Measurements from ENCODE around the gene PEX14.

The PEX14 gene

DNA sequence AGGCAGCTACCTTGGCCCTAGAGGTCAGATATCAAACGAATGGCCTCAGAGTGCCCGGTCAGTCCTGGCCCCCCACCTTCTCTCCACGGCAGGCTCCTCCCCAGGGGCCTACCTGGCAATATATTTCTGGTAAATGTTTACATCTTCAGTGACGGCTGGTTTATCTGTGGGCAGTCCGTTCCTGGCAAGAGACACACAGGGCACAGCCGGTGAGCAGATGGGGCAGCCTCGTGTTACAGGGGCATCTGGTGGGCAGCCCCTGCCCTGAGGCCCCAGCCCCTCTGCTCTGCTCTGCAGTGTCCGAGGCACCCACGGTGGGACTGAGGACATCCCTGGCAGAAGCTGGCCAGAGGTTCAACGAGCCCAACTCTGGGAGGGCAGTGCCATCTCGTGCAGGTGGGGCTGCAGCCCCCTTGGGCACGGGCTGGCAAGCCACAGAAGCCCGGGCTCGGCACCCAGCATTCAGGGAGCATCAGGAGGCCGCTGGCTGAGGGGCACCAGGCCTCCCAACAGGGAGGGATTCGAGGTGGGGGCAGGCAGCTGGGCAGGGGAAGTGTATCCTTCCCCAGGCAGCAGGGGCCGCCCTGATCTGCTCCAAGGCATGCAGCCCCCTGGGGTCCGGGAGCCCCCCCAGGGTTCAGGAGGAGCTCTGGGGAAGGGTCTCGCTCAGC is 183.8 kb downstream of the PEX14 start:
- TF ChIP-seq POLR2A (IDR thresholded peaks at IDR 0.05; ENCODE audit: extremely low read depth, insufficient read length), result no peak
- TF ChIP-seq, protein P1, sequence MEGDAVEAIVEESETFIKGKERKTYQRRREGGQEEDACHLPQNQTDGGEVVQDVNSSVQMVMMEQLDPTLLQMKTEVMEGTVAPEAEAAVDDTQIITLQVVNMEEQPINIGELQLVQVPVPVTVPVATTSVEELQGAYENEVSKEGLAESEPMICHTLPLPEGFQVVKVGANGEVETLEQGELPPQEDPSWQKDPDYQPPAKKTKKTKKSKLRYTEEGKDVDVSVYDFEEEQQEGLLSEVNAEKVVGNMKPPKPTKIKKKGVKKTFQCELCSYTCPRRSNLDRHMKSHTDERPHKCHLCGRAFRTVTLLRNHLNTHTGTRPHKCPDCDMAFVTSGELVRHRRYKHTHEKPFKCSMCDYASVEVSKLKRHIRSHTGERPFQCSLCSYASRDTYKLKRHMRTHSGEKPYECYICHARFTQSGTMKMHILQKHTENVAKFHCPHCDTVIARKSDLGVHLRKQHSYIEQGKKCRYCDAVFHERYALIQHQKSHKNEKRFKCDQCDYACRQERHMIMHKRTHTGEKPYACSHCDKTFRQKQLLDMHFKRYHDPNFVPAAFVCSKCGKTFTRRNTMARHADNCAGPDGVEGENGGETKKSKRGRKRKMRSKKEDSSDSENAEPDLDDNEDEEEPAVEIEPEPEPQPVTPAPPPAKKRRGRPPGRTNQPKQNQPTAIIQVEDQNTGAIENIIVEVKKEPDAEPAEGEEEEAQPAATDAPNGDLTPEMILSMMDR (IDR thresholded peaks at IDR 0.05; ENCODE audit: low read depth, low read length), result no peak
- TF ChIP-seq MAX (IDR thresholded peaks at IDR 0.05; ENCODE audit: low read depth, low read length), result no peak
- no peak for TF ChIP-seq MYC (IDR thresholded peaks at IDR 0.05; ENCODE audit: low read depth, low read length)
- no peak overlapping the region for H3K4me3 ChIP-seq (ENCODE audit: low read depth, low read length)
- DNase-seq (ENCODE audit: low read depth), result no peak

DNA sequence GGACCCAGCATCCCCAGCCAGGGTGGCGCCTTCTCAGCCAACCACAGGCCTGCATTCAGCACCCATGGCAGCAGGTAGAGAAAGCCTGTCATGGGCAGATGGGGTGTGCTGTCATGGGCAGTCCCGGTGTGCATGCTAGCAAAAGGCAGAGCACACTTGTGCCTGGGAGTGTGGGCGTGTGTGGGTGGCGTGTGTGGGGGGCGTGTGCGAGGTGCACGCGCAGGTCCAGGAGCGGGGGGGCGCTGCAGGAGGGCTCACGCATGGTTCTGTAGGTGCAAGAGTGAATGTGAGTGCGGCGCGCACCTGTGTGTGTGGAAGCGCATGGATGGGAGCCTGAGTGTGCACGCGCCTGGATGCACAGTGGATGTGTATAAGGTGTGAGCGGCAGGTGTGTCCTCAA is 184.5 kb downstream of the PEX14 start:
- TF ChIP-seq POLR2A (IDR thresholded peaks at IDR 0.05; ENCODE audit: extremely low read depth, insufficient read length), result no peak
- no peak for TF ChIP-seq MYC (IDR thresholded peaks at IDR 0.05; ENCODE audit: low read depth, low read length)
- TF ChIP-seq, protein P1 (IDR thresholded peaks at IDR 0.05; ENCODE audit: low read depth, low read length), result no peak
- no peak for TF ChIP-seq MAX (IDR thresholded peaks at IDR 0.05; ENCODE audit: low read depth, low read length)
- H3K4me3 ChIP-seq (ENCODE audit: low read depth, low read length), result no peak overlapping the region
- no peak for DNase-seq (ENCODE audit: low read depth)

GRCh38 chr1:10659646-10660540 is 185.1 kb downstream of the PEX14 start:
- TF ChIP-seq, protein P1 (IDR thresholded peaks at IDR 0.05; ENCODE audit: low read depth, low read length), result no peak
- TF ChIP-seq MYC (IDR thresholded peaks at IDR 0.05; ENCODE audit: low read depth, low read length) (no peak), MAX (IDR thresholded peaks at IDR 0.05; ENCODE audit: low read depth, low read length) (no peak), POLR2A (IDR thresholded peaks at IDR 0.05; ENCODE audit: extremely low read depth, insufficient read length) (no peak)
- no peak overlapping the region for H3K4me3 ChIP-seq (ENCODE audit: low read depth, low read length)
- no peak for DNase-seq (ENCODE audit: low read depth)

DNA sequence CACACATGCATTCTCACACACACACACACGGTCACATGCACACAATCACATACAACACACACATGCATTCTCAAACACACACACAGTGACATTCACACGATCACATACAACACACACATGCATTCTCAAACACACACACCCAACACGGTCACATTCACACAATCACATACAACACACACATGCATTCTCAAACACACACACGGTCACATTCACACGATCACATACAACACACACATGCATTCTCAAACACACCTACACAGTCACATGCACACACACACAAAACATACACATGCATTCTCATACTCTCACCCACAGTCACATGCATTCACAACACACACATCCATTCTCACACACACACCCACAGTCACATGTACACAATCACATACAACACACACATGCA is 186.7 kb downstream of the PEX14 start:
- no peak overlapping the region for H3K4me3 ChIP-seq (ENCODE audit: low read depth, low read length)

DNA sequence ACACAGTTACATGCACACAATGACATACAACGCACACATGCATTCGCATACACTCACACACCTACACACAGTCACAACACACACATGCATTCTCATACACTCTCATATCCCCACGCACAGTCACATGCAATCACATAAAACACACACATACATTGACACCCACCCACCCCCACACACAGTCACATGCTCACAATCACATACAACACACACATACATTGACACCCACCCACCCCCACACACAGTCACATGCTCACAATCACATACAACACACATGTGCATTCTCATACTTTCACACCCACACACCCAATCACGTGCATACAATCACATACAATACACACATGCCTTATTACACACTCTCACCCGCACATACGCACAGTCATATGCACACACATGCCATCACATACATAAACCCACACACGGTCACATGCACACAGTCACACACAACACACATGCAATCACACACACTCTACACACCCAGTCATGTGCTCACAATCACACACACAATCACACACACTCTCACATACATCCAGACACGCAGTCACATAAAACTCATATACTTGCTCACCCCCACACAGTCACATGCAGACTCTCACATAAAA is 187.4 kb downstream of the PEX14 start:
- TF ChIP-seq MYC (IDR thresholded peaks at IDR 0.05; ENCODE audit: low read depth, low read length) (no peak), POLR2A (IDR thresholded peaks at IDR 0.05; ENCODE audit: extremely low read depth, insufficient read length) (no peak), MAX (IDR thresholded peaks at IDR 0.05; ENCODE audit: low read depth, low read length) (no peak)
- TF ChIP-seq, protein P1 (IDR thresholded peaks at IDR 0.05; ENCODE audit: low read depth, low read length), result no peak
- DNase-seq (ENCODE audit: low read depth), result no peak
- no peak overlapping the region for H3K4me3 ChIP-seq (ENCODE audit: low read depth, low read length)

More for the DNA sequence above, 186.7 kb downstream of the PEX14 start:
- TF ChIP-seq MAX (IDR thresholded peaks at IDR 0.05; ENCODE audit: low read depth, low read length) (no peak), POLR2A (IDR thresholded peaks at IDR 0.05; ENCODE audit: extremely low read depth, insufficient read length) (no peak), MYC (IDR thresholded peaks at IDR 0.05; ENCODE audit: low read depth, low read length) (no peak)
- TF ChIP-seq, protein P1 (IDR thresholded peaks at IDR 0.05; ENCODE audit: low read depth, low read length), result no peak
- DNase-seq (ENCODE audit: low read depth), result no peak
